Activated CD8-positive, alpha-beta T cell treated with anti-CD3 and anti-CD28 coated beads, Interleukin-2, amount 10 ng/mL, durations not matched to agents 7 days and 5 days (primary cell): Measurements from ENCODE around the gene ZC3H11A. TPM values are rescaled to one million over a fixed set of nuclear protein-coding genes. Genes with fewer than 3 reads are reported as not detected.

Experiments used
- ATAC-seq: fragments of 150-1000 bp; cut with Tn5 transposase; one replicate; pipeline ENCODE4 v1.10.0; 2021; ENCODE audit warnings: moderate library complexity
- CTCF ChIA-PET: fragments of 350-600 bp; sonication (Branson Sonifier 250); formaldehyde crosslinking; loops from one replicate; lab custom pipeline; 2021; ENCODE audit warnings: antibody characterized with exemption; lab: Charles Lee
- POLR2A ChIA-PET: fragments of 350-600 bp; sonication (Branson Sonifier 250); formaldehyde crosslinking; loops from one replicate; lab custom pipeline; 2021; ENCODE audit warnings: antibody characterized with exemption; lab: Charles Lee
- DNase-seq: peaks from one replicate; pipeline ENCODE4 v3.0.0-alpha.2; 2020
- H3K27ac Mint-ChIP-seq: one replicate; pipeline ENCODE4 v1.8.0; 2021; ENCODE audit warnings: mild to moderate bottlenecking, mixed read lengths
- H3K27me3 Mint-ChIP-seq: one replicate; pipeline ENCODE4 v1.8.0; 2021; ENCODE audit warnings: low read depth, mixed read lengths
- H3K36me3 Mint-ChIP-seq: one replicate; pipeline ENCODE4 v1.8.0; 2021; ENCODE audit warnings: low read depth, mixed read lengths
- H3K4me1 Mint-ChIP-seq: one replicate; pipeline ENCODE4 v1.8.0; 2021; ENCODE audit warnings: low read depth, mixed read lengths
- H3K4me3 Mint-ChIP-seq: one replicate; pipeline ENCODE4 v1.8.0; 2021; ENCODE audit warnings: mild to moderate bottlenecking, mixed read lengths
- H3K9me3 Mint-ChIP-seq: one replicate; pipeline ENCODE4 v1.8.0; 2022; ENCODE audit warnings: mixed read lengths; ENCODE audit not compliant: insufficient read depth
- total RNA-seq, 2 experiments: library from RNA; stranded (reverse); gene quantifications; one replicate each; pipeline ENCODE4 v1.2.3, GENCODE V29; 2021

The ZC3H11A gene
- total RNA-seq, 2 experiments from 2014 or later: 79.0 to 84.0 TPM

GRCh38 chr1:203842559-203842876 is 47.1 kb downstream of the ZC3H11A start:
- no peaks in the 10 kb centered on the region for H3K27me3 Mint-ChIP-seq
- H3K4me3 Mint-ChIP-seq: no peak overlapping the region
- H3K27ac Mint-ChIP-seq: no peak overlapping the region
- H3K4me1 Mint-ChIP-seq: no peaks in the 10 kb centered on the region
- ChIA-PET CTCF (no interaction called here), POLR2A (no interaction called here)
- no peak for DNase-seq
- H3K36me3 Mint-ChIP-seq: peaks cover 62% of the 10 kb centered on the region
- ATAC-seq: no peak
- H3K9me3 Mint-ChIP-seq: no peaks in the 10 kb centered on the region

- H3K36me3 Mint-ChIP-seq: peaks cover 60% of the 10 kb centered on the region
- H3K4me1 Mint-ChIP-seq: no peaks in the 10 kb centered on the region
- H3K27ac Mint-ChIP-seq: no peak overlapping the region
- no peak overlapping the region for H3K4me3 Mint-ChIP-seq
- CTCF ChIA-PET: no interaction called here
- ATAC-seq: no peak
- DNase-seq: no peak
- POLR2A ChIA-PET: no interaction called here
- no peaks in the 10 kb centered on the region for H3K9me3 Mint-ChIP-seq
- H3K27me3 Mint-ChIP-seq: no peaks in the 10 kb centered on the region
Observed at GRCh38 chr1:203843435-203843834, 48.0 kb downstream of the ZC3H11A start.

Other genes with a start within 250 kb of the ZC3H11A start
- 10 to 100 TPM; 65.0 to 65.1 TPM for gene ATP2B4, start 168.8 kb upstream of the ZC3H11A start, total RNA-seq
- gene LAX1, start 30.4 kb upstream of the ZC3H11A start, total RNA-seq: 10 to 100 TPM; 14.5 to 15.5 TPM
- 10 to 100 TPM; 16.3 to 18.4 TPM for gene ZBED6, start within 50 bp of the ZC3H11A start, total RNA-seq
- gene SNRPE, start 66.0 kb downstream of the ZC3H11A start, total RNA-seq: 100 to 1,000 TPM; 187 to 201 TPM